ENCODE measurements around the gene SLC13A3.

GRCh38 chr20:46683939-46684750, 32.9 kb upstream of the SLC13A3 start:
- TF ChIP-seq CTCF (conservative IDR thresholded peaks at IDR 0.05) (no peak), EZH2 (IDR thresholded peaks at IDR 0.05; ENCODE audit: low read depth) (no peak)

Data from PC-9 (cell line).